Spleen (tissue), 7 donors: ENCODE measurements around the gene VPS54.

ENCODE experiments used
- CTCF ChIP-seq, 11 experiments: fragments of 200-600 bp in 7 of 11; fragments of 450-650 bp in 4 of 11; sonication (generic) in 4 of 11; IDR thresholded peaks in 8 of 11; conservative IDR thresholded peaks in 3 of 11; 1 replicate in 7 of 11; 2 replicates in 4 of 11; pipeline versions ENCODE4 v1.4.0 to v1.8.0; 2016 to 2021; ENCODE audit warnings: antibody characterized with exemption in 11 of 11, inconsistent platforms in 4 of 11, mild to moderate bottlenecking in 1 of 11
- POLR2A ChIP-seq, 3 donors: fragments of 450-650 bp; IDR thresholded peaks; one replicate each; pipeline ENCODE4 v1.5.1; 2017; ENCODE audit warnings: antibody characterized with exemption in 3 of 3, mild to moderate bottlenecking in 1 of 3
- donor health status: DM: no; HTN: no; CAD: no; lungs with moderate emphysema.
- donor health status: DM: no; HTN: no; CAD: no.
- donor health status: DM: no; HTN: no; CAD: no.

DNA sequence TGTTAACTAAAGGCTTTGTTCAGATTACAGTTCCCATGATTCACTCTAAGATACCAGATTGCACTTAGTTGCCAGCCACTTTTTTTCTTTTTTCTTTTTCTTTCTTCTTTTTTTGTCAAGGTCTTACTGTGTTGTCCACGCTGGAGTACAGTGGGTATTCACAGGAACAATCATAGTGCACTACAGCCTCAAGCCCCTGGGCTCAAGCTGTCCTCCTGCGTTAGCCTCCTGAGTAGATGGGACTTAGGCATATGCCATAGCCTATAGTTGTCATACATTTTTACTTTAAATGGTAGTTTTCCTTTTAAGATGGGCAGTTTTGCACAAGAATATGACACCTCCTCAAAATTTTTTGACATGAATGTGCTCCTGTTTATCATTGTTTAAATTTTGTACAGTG, 175.4 kb downstream of the VPS54 start:
- TF ChIP-seq CTCF (IDR thresholded peaks at IDR 0.05 in 8 of 11, conservative IDR thresholded peaks at IDR 0.05 in 3 of 11): no peak
- no peak for TF ChIP-seq POLR2A (IDR thresholded peaks at IDR 0.05)
